Measurements from ENCODE around the gene DOCK6. TPM values are rescaled to one million over a fixed set of nuclear protein-coding genes. Genes with fewer than 3 reads are reported as not detected.

Gene DOCK6
- total and polyA plus RNA-seq, 8 donors = 18.0 to 79.0 (median 30.7) TPM

GRCh38 chr19:11293433-11294389 is 31.4 kb upstream of the DOCK6 start:
- peak; percentile 84 to 96 (median 96) for TF ChIP-seq CTCF (IDR thresholded peaks at IDR 0.05)
- Histone ChIP-seq H3K9me3 (no peaks in the 10 kb centered on the region), H3K4me3 (peak overlapping the region in 1 of 4 donors; percentile 30), H3K27ac (peak overlapping the region in 1 of 4 donors; percentile 37), H3K36me3 (no peaks in the 10 kb centered on the region), H3K27me3 (no peaks in the 10 kb centered on the region), H3K4me1 (no peaks in the 10 kb centered on the region)
- 2 to 3% methylated on average over 41 of the region's 41 CpGs for WGBS, 2 donors
- ATAC-seq (peak; percentile 99 to 100 (median 99)), FAIRE-seq (no peak), DNase-seq (peak; percentile 81 to 98 (median 94))
- intact Hi-C loops (cut with DNase I) = loop anchor here (10.0 kb wide), 2 partner anchors 151 to 191 kb away; partner anchors contain the start of gene ELAVL3 (in 1 of the 3)

GRCh38 chr19:11291991-11292390 is 29.7 kb upstream of the DOCK6 start:
- no peaks in the 10 kb centered on the region for H3K36me3 ChIP-seq
- H3K27me3 ChIP-seq = no peaks in the 10 kb centered on the region
- H3K4me3 ChIP-seq = no peak overlapping the region
- WGBS, 2 donors = 68 to 69% methylated on average over 1 of the region's 1 CpG
- H3K4me1 ChIP-seq = no peaks in the 10 kb centered on the region
- no peak for ATAC-seq
- no peak for TF ChIP-seq CTCF (IDR thresholded peaks at IDR 0.05)
- intact Hi-C loops (cut with DNase I) = loop anchor here (10.0 kb wide), 2 partner anchors 153 to 193 kb away; partner anchors contain the start of gene ELAVL3 (in 1 of the 3)
- DNase-seq = no peak
- FAIRE-seq = no peak
- H3K9me3 ChIP-seq = no peaks in the 10 kb centered on the region
- H3K27ac ChIP-seq = no peak overlapping the region

GRCh38 chr19:11291415-11291814 is 29.1 kb upstream of the DOCK6 start:
- no peaks in the 10 kb centered on the region for H3K27me3 ChIP-seq
- intact Hi-C loops (cut with DNase I) = loop anchor here (10.0 kb wide), 2 partner anchors 153 to 193 kb away; partner anchors contain the start of gene ELAVL3 (in 1 of the 3)
- H3K36me3 ChIP-seq = no peaks in the 10 kb centered on the region
- DNase-seq (no peak), FAIRE-seq (no peak), ATAC-seq (no peak)
- no peaks in the 10 kb centered on the region for H3K4me1 ChIP-seq
- no peak overlapping the region for H3K27ac ChIP-seq
- 89 to 93% methylated on average over 7 of the region's 7 CpGs for WGBS, 2 donors
- H3K9me3 ChIP-seq = no peaks in the 10 kb centered on the region
- TF ChIP-seq CTCF (IDR thresholded peaks at IDR 0.05) = no peak
- no peak overlapping the region for H3K4me3 ChIP-seq

- FAIRE-seq (no peak), ATAC-seq (no peak), DNase-seq (no peak)
- no peak for TF ChIP-seq CTCF (IDR thresholded peaks at IDR 0.05)
- no peaks in the 10 kb centered on the region for H3K27me3 ChIP-seq
- intact Hi-C loops (cut with DNase I) = loop anchor here (10.0 kb wide), 2 partner anchors 155 to 195 kb away; partner anchors contain the start of gene ELAVL3 (in 1 of the 3)
- 81 to 84% methylated on average over 4 of the region's 4 CpGs for WGBS, 2 donors
- no peaks in the 10 kb centered on the region for H3K4me1 ChIP-seq
- H3K4me3 ChIP-seq = no peak overlapping the region
- H3K27ac ChIP-seq = no peak overlapping the region
- no peaks in the 10 kb centered on the region for H3K36me3 ChIP-seq
- no peaks in the 10 kb centered on the region for H3K9me3 ChIP-seq
Measured at GRCh38 chr19:11290256-11290655, 27.9 kb upstream of the DOCK6 start.

Measured in pancreas (tissue), 10 donors.